ENCODE data around the gene ZNF396.

The ZNF396 gene

DNA sequence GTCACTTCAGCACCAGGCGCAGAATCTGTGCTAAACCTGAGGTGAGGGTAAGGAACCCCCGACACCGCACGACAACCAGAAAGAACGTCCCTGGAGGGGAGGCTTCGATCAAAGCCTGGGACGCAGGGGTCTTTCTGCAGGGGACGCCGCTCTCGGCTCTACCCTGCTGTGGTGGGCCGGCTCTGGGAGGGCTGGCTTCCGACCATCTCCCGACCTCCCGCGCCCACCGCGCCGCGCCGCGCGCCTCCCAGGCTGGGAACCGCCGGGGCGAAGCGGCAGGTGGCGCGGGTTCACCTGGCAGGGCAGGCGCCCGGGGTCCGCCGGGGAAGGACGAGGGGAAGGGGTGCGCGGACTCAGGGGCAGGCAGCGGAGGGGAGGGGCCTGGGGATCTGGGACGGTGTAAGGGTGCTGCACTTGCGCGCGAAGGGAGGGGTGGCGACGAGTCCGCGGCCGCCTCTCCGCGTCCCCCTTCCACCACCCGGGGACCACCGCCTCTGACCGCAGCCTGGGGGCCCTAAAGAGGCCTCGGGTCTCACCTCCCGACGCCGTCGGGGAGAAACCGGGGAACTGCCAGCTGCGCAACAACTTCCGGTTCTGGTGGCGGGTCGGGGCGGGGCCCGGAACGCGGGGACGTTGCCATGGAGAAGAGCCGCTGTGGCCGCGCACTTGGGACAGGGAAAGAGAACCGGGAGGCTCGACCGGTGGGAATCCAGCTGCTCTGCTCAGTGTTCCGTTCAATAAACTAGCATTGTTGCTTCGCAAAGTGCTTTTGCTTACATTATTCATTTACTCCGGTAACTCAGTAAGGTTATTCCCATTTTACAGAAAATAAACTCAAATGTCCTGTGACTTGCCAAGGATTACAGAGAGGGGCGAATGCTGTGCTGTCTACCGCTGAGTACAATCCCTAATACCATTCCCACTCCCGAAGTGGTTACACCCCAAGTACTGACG lies at the start of gene ZNF396:
TSS of gene ZNF396 (minus strand) at position 596 of the 954 bp plus-strand sequence. CDS start 3,045 bp downstream, outside the sequence.
- Histone ChIP-seq H3K27me3 (ENCODE audit: insufficient read depth, low read length, poor library complexity) (peaks cover 14% of the 10 kb centered on the region), H3K4me3 (ENCODE audit: low read depth in 1 of 2, low read length in 2 of 2) (peak within 1 kb of the TSS; percentile 12 to 61; a peak in 3 of 4 replicates), H3K9me3 (ENCODE audit: insufficient read depth, low read length, severe bottlenecking) (no peaks in the 10 kb centered on the region), H3K9ac (ENCODE audit: low read depth, low read length) (peak within 1 kb of the TSS; percentile 54), H3K36me3 (ENCODE audit: insufficient read depth, low read length) (no peaks in the 10 kb centered on the region), H4K20me1 (ENCODE audit: insufficient read depth, low read length) (no peaks in the 10 kb centered on the region), H3K27ac (ENCODE audit: low read length) (no peak within 1 kb of the TSS), H3K79me2 (ENCODE audit: insufficient read depth, low read length) (no peaks in the 10 kb centered on the region), H3K4me1 (ENCODE audit: insufficient read depth, low read length) (peaks cover 14% of the 10 kb centered on the region), H3K4me2 (ENCODE audit: insufficient read depth, low read length) (peak within 1 kb of the TSS; percentile 79), H2AFZ (ENCODE audit: low read depth, low read length) (peak within 1 kb of the TSS; percentile 69)
- TF ChIP-seq, protein P1, sequence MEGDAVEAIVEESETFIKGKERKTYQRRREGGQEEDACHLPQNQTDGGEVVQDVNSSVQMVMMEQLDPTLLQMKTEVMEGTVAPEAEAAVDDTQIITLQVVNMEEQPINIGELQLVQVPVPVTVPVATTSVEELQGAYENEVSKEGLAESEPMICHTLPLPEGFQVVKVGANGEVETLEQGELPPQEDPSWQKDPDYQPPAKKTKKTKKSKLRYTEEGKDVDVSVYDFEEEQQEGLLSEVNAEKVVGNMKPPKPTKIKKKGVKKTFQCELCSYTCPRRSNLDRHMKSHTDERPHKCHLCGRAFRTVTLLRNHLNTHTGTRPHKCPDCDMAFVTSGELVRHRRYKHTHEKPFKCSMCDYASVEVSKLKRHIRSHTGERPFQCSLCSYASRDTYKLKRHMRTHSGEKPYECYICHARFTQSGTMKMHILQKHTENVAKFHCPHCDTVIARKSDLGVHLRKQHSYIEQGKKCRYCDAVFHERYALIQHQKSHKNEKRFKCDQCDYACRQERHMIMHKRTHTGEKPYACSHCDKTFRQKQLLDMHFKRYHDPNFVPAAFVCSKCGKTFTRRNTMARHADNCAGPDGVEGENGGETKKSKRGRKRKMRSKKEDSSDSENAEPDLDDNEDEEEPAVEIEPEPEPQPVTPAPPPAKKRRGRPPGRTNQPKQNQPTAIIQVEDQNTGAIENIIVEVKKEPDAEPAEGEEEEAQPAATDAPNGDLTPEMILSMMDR (IDR thresholded peaks at IDR 0.05; ENCODE audit: borderline replicate concordance, extremely low read depth, low read length, poor library complexity, severe bottlenecking), result no peak
- TF ChIP-seq EZH2 (IDR thresholded peaks at IDR 0.05; ENCODE audit: borderline replicate concordance, low read depth, low read length, severe bottlenecking), result no peak
- ATAC-seq (ENCODE audit: insufficient read depth, low read depth) (peak; percentile 84), DNase-seq (peak; percentile 75)

DNA sequence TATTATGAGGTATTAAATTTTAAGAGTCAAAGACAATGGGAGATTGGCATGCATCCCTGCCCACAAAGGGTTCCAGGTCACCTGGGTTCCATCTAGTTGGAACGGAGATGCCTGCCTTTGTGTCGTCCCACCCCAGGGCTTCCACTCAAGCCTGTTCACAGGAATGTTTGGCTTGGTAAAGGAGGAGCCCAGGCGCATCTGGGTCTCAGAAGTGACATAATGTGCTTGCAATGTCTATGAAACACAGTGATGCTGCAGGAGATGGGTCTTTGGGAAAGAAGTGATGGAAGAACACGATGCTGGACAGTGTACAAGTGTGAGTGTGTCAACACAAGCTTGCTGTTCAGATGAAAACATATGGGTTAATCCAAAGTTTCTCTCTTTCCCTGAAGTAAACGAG lies 49.6 kb upstream of the ZNF396 start:
- no peak for TF ChIP-seq EZH2 (IDR thresholded peaks at IDR 0.05; ENCODE audit: borderline replicate concordance, low read depth, low read length, severe bottlenecking)
- TF ChIP-seq, protein P1 (IDR thresholded peaks at IDR 0.05; ENCODE audit: borderline replicate concordance, extremely low read depth, low read length, poor library complexity, severe bottlenecking), result no peak
- H3K4me2 ChIP-seq (ENCODE audit: insufficient read depth, low read length), result no peak overlapping the region
- H3K36me3 ChIP-seq (ENCODE audit: insufficient read depth, low read length), result no peaks in the 10 kb centered on the region
- no peaks in the 10 kb centered on the region for H4K20me1 ChIP-seq (ENCODE audit: insufficient read depth, low read length)
- no peak for DNase-seq
- no peaks in the 10 kb centered on the region for H3K79me2 ChIP-seq (ENCODE audit: insufficient read depth, low read length)
- H3K27ac ChIP-seq (ENCODE audit: low read length), result no peak overlapping the region
- no peak overlapping the region for H3K9ac ChIP-seq (ENCODE audit: low read depth, low read length)
- no peak overlapping the region for H2AFZ ChIP-seq (ENCODE audit: low read depth, low read length)
- no peak for ATAC-seq (ENCODE audit: insufficient read depth, low read depth)
- H3K4me3 ChIP-seq (ENCODE audit: low read depth in 1 of 2, low read length in 2 of 2), result no peak overlapping the region
- H3K9me3 ChIP-seq (ENCODE audit: insufficient read depth, low read length, severe bottlenecking), result no peaks in the 10 kb centered on the region
- H3K27me3 ChIP-seq (ENCODE audit: insufficient read depth, low read length, poor library complexity), result no peaks in the 10 kb centered on the region
- no peaks in the 10 kb centered on the region for H3K4me1 ChIP-seq (ENCODE audit: insufficient read depth, low read length)

DNA sequence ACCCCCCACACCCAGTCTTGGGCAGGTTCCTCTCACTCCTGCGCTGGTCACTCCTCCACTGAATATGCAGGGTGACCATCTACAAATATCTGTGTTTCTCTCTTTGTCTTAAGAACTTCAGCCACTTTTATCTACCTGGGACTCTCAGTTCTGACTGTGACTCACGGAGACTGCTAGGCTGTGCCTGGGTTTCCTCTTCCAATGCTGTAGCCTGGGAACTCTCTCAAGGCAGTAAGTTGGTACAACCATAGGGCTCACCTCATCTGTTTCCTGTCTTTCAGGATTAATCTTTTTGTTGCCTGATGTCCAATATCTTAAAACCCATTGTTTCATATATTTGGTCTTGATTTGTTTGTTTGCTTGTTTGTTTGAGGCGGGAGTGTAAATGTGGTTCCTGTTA lies 47.2 kb upstream of the ZNF396 start:
- no peak overlapping the region for H3K4me3 ChIP-seq (ENCODE audit: low read depth in 1 of 2, low read length in 2 of 2)
- no peaks in the 10 kb centered on the region for H3K9me3 ChIP-seq (ENCODE audit: insufficient read depth, low read length, severe bottlenecking)
- no peaks in the 10 kb centered on the region for H3K4me1 ChIP-seq (ENCODE audit: insufficient read depth, low read length)
- no peak for TF ChIP-seq EZH2 (IDR thresholded peaks at IDR 0.05; ENCODE audit: borderline replicate concordance, low read depth, low read length, severe bottlenecking)
- TF ChIP-seq, protein P1 (IDR thresholded peaks at IDR 0.05; ENCODE audit: borderline replicate concordance, extremely low read depth, low read length, poor library complexity, severe bottlenecking), result no peak
- no peak overlapping the region for H3K4me2 ChIP-seq (ENCODE audit: insufficient read depth, low read length)
- no peak overlapping the region for H3K9ac ChIP-seq (ENCODE audit: low read depth, low read length)
- H4K20me1 ChIP-seq (ENCODE audit: insufficient read depth, low read length), result no peaks in the 10 kb centered on the region
- ATAC-seq (ENCODE audit: insufficient read depth, low read depth), result no peak
- no peak for DNase-seq
- H3K79me2 ChIP-seq (ENCODE audit: insufficient read depth, low read length), result no peaks in the 10 kb centered on the region
- H3K27me3 ChIP-seq (ENCODE audit: insufficient read depth, low read length, poor library complexity), result no peaks in the 10 kb centered on the region
- no peaks in the 10 kb centered on the region for H3K36me3 ChIP-seq (ENCODE audit: insufficient read depth, low read length)
- no peak overlapping the region for H2AFZ ChIP-seq (ENCODE audit: low read depth, low read length)
- H3K27ac ChIP-seq (ENCODE audit: low read length), result no peak overlapping the region

Data from DND-41 (cell line).